Progenitor cell of endocrine pancreas (in vitro differentiated cells): ENCODE measurements around the gene PRKAR1B. TPM values are rescaled to one million over a fixed set of nuclear protein-coding genes. Genes with fewer than 3 reads are reported as not detected.

Experiments
- DNase-seq: peaks from one replicate; pipeline ENCODE4 v3.0.0; 2021; ENCODE audit warnings: low spot score; ENCODE audit not compliant: unreplicated experiment
- H3K27ac Mint-ChIP-seq: 2 replicates; pipeline ENCODE4 v1.8.0; 2021; ENCODE audit warnings: mild to moderate bottlenecking, moderate library complexity, mixed read lengths
- H3K27me3 Mint-ChIP-seq: 2 replicates; pipeline ENCODE4 v1.8.0; 2021; ENCODE audit warnings: mixed read lengths
- H3K36me3 Mint-ChIP-seq: 2 replicates; pipeline ENCODE4 v1.8.0; 2022; ENCODE audit warnings: mixed read lengths; ENCODE audit not compliant: insufficient read depth
- H3K4me1 Mint-ChIP-seq: 2 replicates; pipeline ENCODE4 v1.8.0; 2021; ENCODE audit warnings: low read depth, mixed read lengths
- H3K4me3 Mint-ChIP-seq: 2 replicates; pipeline ENCODE4 v1.8.0; 2021; ENCODE audit warnings: low read depth, mild to moderate bottlenecking, moderate library complexity, mixed read lengths
- H3K9me3 Mint-ChIP-seq: 2 replicates; pipeline ENCODE4 v1.8.0; 2021; ENCODE audit warnings: low read depth, mixed read lengths
- total RNA-seq: library from RNA; stranded (reverse); gene quantifications from 2 replicates; pipeline ENCODE4 v1.2.1, GENCODE V29; 2021
- TF ChIP-seq, protein P1 (sequence below): fragments of 200-600 bp; sonication (generic); IDR thresholded peaks from one replicate; pipeline ENCODE4 v1.5.0; 2021; ENCODE audit warnings: antibody characterized with exemption, mild to moderate bottlenecking; ENCODE audit not compliant: unreplicated experiment

PRKAR1B gene
- total RNA-seq, 1 donor from 2014 or later: 54.2 TPM

DNA sequence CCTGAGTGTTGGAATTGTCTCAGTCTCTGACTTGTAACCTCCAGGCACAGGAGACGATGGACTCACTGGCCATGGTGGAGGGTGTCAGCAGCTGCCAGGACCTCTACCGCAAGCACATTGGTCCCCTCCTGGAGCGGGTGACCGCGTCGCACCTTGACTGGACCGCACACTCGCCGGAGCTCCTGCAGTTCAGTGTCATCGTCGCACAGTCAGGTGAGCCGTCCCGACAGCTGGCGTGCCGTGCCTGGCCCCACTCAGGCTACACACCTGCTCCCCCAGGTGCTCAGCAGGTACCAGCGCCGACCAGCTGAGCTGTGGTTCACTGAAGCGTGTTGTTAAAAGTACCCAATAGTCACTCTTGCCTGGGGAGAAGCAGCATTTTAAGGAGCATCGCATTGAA lies 36.7 kb upstream of the PRKAR1B start:
- Mint-ChIP-seq H3K27me3 (no peaks in the 10 kb centered on the region), H3K27ac (no peak overlapping the region), H3K4me1 (peaks cover 2% of the 10 kb centered on the region), H3K4me3 (no peak overlapping the region), H3K36me3 (peaks cover 17% of the 10 kb centered on the region), H3K9me3 (no peaks in the 10 kb centered on the region)
- no peak for DNase-seq
- TF ChIP-seq, protein P1, sequence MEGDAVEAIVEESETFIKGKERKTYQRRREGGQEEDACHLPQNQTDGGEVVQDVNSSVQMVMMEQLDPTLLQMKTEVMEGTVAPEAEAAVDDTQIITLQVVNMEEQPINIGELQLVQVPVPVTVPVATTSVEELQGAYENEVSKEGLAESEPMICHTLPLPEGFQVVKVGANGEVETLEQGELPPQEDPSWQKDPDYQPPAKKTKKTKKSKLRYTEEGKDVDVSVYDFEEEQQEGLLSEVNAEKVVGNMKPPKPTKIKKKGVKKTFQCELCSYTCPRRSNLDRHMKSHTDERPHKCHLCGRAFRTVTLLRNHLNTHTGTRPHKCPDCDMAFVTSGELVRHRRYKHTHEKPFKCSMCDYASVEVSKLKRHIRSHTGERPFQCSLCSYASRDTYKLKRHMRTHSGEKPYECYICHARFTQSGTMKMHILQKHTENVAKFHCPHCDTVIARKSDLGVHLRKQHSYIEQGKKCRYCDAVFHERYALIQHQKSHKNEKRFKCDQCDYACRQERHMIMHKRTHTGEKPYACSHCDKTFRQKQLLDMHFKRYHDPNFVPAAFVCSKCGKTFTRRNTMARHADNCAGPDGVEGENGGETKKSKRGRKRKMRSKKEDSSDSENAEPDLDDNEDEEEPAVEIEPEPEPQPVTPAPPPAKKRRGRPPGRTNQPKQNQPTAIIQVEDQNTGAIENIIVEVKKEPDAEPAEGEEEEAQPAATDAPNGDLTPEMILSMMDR: no peak

DNA sequence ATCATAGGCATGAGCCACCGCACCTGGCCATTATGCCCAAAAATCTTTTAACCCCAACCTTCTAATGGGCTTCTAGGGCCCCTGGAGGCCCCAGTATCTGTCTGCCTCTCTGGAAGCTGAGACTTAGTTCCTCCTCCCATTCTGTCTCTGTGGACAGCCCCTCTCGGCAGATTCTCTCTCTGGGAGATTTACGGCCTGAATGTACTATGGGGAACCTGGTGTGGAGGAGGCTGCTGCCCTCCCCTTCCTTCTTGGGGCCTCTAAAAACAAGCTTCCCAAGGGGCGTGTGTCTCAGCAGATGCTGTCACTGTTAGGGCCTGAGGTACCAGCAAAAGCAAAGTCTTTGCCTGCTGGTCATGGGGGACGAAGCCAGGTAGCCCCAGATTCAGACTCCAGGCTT lies 35.8 kb upstream of the PRKAR1B start:
- Mint-ChIP-seq H3K9me3 (no peaks in the 10 kb centered on the region), H3K4me1 (peaks cover 2% of the 10 kb centered on the region), H3K27me3 (no peaks in the 10 kb centered on the region), H3K27ac (no peak overlapping the region), H3K4me3 (no peak overlapping the region), H3K36me3 (peaks cover 15% of the 10 kb centered on the region)
- TF ChIP-seq, protein P1: no peak
- no peak for DNase-seq

DNA sequence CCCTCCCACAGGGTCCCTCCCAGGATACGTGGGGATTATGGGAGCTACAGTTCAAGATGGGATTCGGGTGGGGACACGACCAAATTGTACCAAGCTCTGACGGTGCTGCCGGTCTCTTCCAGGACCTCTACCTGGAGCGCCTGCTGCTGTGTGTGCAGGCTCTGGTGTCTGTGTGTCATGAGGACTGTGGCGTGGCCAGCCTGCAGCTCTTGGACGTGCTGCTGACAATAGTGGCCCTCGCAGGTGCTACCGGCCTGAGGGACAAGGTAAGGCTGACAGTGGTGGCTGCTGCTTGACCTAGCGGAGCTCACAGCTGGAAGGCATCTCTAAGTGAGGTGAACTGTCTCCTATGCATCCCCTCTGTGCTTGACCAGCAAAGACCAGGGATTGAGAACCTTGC lies 34.5 kb upstream of the PRKAR1B start:
- Mint-ChIP-seq H3K4me3 (no peak overlapping the region), H3K36me3 (peaks cover 11% of the 10 kb centered on the region), H3K9me3 (no peaks in the 10 kb centered on the region), H3K4me1 (no peaks in the 10 kb centered on the region), H3K27ac (no peak overlapping the region), H3K27me3 (no peaks in the 10 kb centered on the region)
- DNase-seq: no peak
- TF ChIP-seq, protein P1: no peak

DNA sequence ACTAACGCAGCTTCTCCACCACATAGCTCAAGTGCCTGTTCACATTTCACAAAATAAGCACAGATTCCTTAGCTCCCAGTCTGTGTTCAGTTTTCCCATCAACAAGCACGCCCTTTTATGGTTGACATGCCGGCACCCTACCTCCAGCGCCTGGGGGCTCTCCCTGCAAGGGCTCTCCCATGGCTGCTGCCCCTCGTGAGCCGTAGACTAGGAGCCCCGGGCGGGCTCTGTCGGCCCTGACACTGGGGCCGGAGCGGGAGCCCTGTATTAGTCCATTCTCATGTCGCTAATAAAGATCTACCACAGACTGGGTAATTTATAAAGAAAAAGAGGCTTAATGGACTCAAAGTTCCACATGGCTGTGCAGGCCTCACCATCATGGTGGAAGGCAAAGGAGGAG lies 34.0 kb upstream of the PRKAR1B start:
- H3K36me3 Mint-ChIP-seq: peaks cover 8% of the 10 kb centered on the region
- TF ChIP-seq, protein P1: no peak
- no peaks in the 10 kb centered on the region for H3K27me3 Mint-ChIP-seq
- no peak overlapping the region for H3K27ac Mint-ChIP-seq
- no peak for DNase-seq
- H3K4me1 Mint-ChIP-seq: no peaks in the 10 kb centered on the region
- no peaks in the 10 kb centered on the region for H3K9me3 Mint-ChIP-seq
- no peak overlapping the region for H3K4me3 Mint-ChIP-seq

DNA sequence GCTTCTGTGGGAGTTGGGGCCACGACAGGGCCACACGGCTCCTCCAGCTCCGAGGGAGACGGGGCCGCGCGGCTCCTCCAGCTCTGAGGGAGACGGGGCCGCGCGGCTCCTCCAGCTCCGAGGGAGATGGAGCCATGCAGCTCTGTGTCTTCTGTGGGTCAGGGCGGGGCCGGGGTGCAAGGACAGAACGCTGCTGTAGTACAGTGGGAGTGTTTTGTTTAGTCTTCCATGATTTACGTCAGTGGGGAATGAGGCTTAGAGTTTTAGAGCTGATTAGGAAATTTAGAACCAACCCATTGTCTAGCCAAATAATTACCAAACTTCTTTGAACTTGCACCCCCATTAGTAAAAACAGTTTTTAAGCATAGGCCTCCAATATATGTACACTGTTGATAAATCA lies 32.9 kb upstream of the PRKAR1B start:
- no peaks in the 10 kb centered on the region for H3K9me3 Mint-ChIP-seq
- TF ChIP-seq, protein P1: no peak
- H3K27me3 Mint-ChIP-seq: no peaks in the 10 kb centered on the region
- no peak overlapping the region for H3K27ac Mint-ChIP-seq
- no peaks in the 10 kb centered on the region for H3K4me1 Mint-ChIP-seq
- no peak overlapping the region for H3K4me3 Mint-ChIP-seq
- no peak for DNase-seq
- H3K36me3 Mint-ChIP-seq: peaks cover 8% of the 10 kb centered on the region
